Kidney tubule cell (primary cell): ENCODE data around the gene FGD6.
"Not testable (repeated sequence)": the region's sequence is repeated elsewhere in the genome, so short reads cannot be mapped to it uniquely, and the experiment has no call there.

Source experiments
- DNase-seq: peaks from one replicate; pipeline ENCODE4 v3.0.0-alpha.2; 2018; ENCODE audit warnings: low spot score

The FGD6 gene

DNA sequence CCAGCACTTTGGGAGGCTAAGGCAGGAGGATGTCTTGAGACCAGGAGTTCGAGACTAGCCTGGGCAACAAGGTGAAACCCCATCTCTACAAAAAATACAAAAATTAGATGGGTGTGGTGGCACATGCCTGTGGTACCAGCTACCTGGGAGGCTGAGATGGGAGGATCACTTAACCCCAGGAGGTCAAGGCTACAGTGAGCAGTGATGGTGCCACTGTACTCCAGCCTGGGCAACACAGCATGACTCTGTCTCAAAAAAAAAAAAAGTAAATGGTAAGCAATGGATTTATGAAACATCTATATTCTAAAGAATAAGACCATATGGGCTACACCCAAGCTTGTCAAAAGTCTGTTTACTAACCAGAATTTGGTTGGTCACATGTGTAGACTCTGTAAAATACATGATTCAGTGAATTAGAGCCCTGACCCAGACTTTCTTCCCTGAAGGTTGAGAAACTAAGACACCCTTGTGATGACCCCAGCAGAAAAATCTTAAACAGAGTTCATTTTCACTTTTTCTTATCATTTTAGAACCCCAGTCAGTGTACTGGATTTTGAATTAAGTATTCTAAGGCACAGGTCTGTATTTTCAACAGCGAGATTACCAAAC is 12.1 kb downstream of the FGD6 start:
- no peak for DNase-seq

DNA sequence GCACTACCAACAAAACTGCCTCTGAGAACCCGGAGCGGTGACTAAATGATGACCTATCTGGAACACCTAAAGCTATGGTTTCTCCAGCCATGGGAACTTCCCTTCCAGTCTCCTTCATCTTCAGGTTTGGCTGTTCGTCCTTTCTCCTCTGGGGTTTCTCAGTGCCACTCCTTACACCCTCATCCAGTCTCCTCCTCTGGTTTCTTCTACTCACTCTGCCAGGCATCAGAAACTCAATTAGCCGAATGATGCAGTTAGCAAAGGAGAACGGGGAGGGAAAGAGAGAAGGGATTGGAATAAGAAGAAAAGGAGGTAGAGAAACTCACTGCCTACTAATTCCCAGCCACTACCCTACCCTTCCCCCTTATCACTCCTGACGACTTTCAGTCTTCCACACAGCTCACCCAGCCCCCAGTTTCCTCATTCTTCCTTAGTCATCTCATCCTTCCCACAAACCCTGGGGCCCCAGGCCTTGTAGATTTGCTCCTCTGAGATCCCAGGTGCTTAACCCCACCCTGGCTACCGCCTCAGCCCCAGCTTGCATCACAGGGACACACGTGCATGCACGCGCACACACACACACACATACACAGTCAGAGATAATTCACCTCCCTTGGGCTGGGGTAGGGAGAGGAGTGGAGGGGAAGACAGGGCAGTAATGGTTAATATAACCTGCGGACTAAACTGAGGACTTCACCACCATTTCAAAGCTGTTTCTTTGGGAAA is 13.0 kb downstream of the FGD6 start:
- peak; percentile 99 for DNase-seq

DNA sequence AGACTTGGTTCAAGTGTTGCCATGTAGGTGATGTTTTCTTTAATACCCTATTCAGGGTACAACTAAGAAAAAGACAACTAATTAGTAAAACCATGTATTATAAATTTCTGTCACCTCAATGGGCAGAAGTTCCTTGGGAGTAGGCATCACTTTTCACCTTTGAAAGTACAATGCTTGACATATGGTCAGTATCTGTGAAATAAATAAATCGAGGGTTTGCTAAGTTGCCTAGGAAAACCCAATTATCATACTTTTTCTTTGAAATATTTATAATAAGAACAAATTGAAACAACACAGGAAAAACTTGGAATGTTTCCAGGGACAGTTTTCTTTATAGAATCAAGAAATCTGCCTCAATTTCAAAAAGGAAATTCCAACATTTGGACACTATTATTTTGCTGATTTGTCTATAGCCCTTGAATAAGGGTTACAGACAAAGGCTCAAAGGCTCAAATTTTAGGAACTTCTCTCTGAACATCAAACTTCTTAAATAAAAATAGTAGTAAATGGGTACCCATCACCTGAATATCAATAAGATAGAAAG is 13.7 kb downstream of the FGD6 start:
- DNase-seq = no peak

- DNase-seq = no peak
Observed at GRCh38 chr12:95202691-95203486, 14.4 kb downstream of the FGD6 start.

- no peak for DNase-seq
Observed at GRCh38 chr12:95201056-95201670, 16.1 kb downstream of the FGD6 start.

DNA sequence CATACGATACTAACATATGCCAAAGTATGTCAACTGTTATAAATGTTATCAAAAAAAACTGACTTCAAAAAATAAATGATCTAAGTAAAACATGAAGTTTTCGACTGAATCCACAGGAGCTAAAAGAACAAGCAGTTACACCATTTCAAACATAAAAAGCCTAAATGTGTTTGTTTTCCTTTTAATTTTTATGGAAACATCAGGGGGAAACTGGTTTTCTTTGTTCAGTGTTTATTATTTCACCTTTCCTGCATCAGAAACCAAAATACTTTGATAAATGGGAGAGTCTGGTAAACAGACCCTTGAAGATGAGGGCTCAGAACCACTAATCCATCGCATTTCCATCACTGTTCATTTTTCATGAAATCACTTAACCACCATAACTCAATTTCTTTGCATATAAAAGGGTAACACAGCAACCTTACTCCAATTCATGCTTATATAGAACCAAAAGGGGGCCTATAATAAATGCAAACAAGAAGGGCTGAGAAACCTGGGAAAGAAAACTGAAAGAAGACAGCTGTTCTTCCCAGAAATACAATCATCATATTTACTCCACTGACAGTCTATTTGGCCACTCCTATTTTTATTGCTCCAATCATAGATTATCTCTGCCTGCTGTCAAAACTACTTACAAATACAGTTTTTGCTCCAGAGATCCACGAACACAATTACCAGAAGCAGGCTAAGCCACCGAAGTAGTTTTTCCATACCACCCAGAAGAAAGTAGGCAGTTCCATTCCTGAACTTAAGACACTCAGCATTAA is 17.0 kb downstream of the FGD6 start:
- no peak for DNase-seq

DNA sequence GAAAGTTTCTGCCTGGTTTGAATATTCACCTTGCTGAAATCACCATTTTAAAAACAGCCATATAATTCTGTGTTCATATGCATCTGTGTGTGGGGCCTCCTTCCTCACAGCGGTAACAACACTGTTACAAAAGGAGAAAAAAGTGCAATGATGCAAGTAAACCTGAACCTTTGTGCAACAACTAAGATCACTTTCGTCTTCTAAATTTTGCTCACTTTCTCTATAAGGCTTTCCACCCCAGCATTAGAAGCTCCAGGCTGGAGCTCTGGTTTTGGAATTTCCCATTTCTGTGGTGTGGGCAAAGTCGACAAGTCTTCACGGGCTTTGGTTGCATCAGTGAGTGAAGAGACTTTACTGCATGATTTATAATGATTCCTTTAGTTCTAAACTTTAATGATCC is 18.4 kb downstream of the FGD6 start:
- DNase-seq = no peak

- DNase-seq = no peak
Observed at GRCh38 chr12:95197636-95198035, 19.6 kb downstream of the FGD6 start.

DNA sequence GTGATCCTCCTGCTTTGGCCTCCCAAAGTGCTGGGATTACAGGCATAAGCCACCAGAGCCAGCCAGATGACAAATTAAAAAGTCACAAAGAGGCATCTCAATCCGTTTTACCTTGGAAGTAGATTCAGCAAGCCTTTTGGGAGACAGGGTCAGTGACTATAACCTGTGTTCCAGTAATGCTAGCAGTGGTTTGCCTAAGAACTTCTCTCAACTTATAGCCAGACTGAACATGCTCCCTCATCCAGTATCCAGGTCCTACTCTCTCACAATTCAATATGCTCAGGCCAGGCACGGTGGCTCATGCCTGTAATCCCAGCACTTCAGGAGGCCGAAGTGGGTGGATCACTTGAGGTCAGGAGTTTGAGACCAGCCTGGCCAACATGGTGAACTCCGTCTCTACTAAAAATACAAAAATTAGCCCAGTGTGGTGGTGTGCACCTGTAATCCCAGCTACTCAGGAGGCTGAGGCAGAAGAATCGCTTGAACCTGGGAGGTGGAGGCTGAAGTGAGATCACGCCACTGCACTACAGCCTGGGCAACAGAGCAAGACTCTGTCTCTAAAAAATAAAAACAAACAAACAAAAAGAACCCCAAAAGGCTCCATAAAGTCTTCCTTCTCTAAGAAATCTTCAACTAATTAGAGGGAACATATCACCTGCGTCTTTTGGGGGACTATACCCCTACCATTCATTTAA is 20.2 kb downstream of the FGD6 start:
- DNase-seq = not testable (repeated sequence)

GRCh38 chr12:95195122-95195521 is 22.1 kb downstream of the FGD6 start:
- no peak for DNase-seq

DNA sequence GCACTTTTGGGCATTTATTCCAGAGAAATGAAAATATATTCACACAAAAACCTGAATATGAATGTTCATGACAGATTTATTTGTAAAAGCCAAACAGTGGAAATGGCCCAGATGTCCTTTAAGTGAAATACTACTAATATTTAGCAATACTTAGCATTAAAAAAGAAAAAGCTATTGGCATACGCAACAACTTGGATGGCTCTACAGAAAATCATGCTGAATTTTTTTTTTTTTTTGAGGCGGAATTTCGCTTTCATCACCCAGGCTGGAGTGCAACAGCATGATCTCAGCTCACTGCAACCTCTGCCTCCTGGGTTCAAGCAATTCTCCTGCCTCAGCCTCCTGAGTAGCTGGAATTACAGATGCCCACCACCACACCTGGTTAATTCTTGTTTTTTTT is 24.1 kb downstream of the FGD6 start:
- no peak for DNase-seq

- DNase-seq = no peak
Observed at GRCh38 chr12:95192271-95192670, 25.0 kb downstream of the FGD6 start.

- DNase-seq = no peak
Observed at GRCh38 chr12:95191060-95191696, 26.1 kb downstream of the FGD6 start.

DNA sequence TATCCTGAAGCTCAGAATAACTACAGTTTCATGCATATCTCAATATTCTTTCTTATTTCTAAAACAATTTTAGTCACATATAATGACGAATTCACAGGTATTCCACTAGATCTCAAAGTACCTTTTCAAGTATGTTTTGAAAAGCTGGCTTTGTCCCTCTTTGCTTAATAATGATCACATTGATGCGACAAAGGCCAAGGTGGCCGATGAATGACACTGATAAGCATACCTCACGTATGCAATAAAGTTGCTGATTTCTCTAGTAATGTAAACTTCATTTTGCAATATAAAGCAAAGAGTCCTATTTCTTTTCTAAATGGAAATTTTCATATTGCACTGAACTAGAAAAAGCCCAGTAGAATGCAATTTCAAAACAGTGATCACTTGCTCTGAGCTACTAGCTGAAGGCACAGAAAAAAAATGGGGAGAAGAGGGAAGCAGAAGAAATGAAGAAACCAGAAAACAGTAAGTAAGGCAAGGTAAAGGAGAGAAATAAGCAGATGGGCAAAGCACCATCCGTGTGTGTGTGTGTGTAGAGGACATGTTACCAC is 29.3 kb downstream of the FGD6 start:
- no peak for DNase-seq

- no peak for DNase-seq
Observed at GRCh38 chr12:95185854-95186253, 31.4 kb downstream of the FGD6 start.

- no peak for DNase-seq
Observed at GRCh38 chr12:95185072-95185471, 32.2 kb downstream of the FGD6 start.

- DNase-seq = peak; percentile 61
Observed at GRCh38 chr12:95184121-95184520, 33.1 kb downstream of the FGD6 start.

DNA sequence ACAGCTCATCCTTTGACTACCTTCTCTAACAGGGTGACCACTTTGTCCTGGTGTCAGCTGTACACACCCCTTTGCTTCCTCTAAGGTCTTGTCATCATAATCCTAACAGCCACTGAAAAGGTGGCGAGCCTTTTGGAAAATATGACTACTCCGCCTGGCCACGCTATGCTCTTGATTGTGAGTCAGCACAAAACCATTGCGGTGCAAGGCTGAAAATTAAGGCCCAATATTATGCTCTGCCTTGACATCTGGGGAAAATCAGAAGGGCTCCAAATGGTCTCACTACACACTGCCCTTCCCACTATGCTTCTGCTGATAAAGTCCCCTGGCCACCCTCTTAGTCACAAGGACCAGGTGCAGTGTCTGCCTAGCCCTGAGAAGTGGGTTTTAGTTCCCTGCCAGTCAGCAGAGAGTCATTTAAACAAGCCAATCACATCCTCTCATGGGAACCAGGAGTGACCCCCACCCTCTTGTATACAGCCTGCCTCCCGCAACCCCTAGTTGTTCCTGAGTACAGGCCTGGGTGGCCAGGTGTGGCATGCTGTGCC is 34.3 kb downstream of the FGD6 start:
- DNase-seq = peak; percentile 68

- no peak for DNase-seq
Observed at GRCh38 chr12:95181103-95181502, 36.2 kb downstream of the FGD6 start.

DNA sequence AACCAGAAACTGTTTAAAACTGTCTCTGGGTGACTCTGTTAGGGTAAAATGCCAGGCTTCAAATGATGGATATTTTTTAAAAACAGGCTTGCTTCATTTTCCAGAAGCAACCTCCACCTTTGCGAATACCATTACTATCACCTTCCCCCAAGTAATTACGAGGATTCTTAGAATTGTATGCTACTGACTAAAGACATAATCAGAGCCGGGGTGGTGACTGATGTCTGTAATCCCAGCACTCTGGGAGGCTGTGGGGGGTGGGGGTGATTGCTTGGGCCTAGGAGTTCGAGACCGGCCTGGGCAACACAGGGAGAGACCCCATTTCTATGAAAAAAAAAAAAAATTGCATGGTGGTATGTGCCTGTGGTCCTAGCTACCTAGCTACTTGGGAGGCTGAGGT is 38.3 kb downstream of the FGD6 start:
- no peak for DNase-seq
